K562 (cell line): ENCODE data around the gene LAMB2. TPM values are rescaled to one million over a fixed set of nuclear protein-coding genes. Genes with fewer than 3 reads are reported as not detected.

Source experiments
- ATAC-seq: fragments of 200-7000 bp; cut with Tn5 transposase; 3 replicates; pipeline ENCODE4 v1.9.1; 2020; ENCODE audit warnings: moderate library complexity
- BruUV-seq: library from RNA; stranded (reverse); fragments of 400-500 nt; replicated peaks from 2 replicates; lab custom pipeline; 2021; lab: Mats Ljungman, UMichigan
- CTCF ChIA-PET: fragments of 300-600 bp; formaldehyde crosslinking; extraction: SDS; loops from one replicate; lab custom pipeline; 2021; ENCODE audit warnings: low intra/inter-chr PET ratio; lab: Yijun Ruan, JAX
- POLR2A ChIA-PET: fragments of 300-600, 350-650 bp; sonication (Branson Sonifier 250); formaldehyde crosslinking; extraction: SDS; loops from one replicate; lab custom pipeline; 2021; ENCODE audit warnings: antibody characterized with exemption, inconsistent platforms; lab: Yijun Ruan, JAX
- DNase-seq, 4 experiments: peaks; one replicate each; pipeline versions ENCODE4 v3.0.0 to v3.0.0-alpha.2; 2011 to 2018; ENCODE audit warnings: low spot score in 3 of 4, mixed read lengths in 3 of 4; ENCODE audit errors: extremely low read depth in 1 of 4
- FAIRE-seq: peaks from 2 replicates; lab custom pipeline; 2011; peaks lifted over from hg19 to GRCh38; lab: Jason Lieb, UNC
- H2AFZ ChIP-seq: 2 replicates; pipeline ENCODE4 v1.6.0; 2011; ENCODE audit warnings: low read depth, low read length, control low read depth, inconsistent platforms
- H3K27ac ChIP-seq: fragments of 200-600 bp; 3 replicates; pipeline ENCODE4 v1.8.0; 2011; ENCODE audit warnings: low read depth, mild to moderate bottlenecking, control low read depth, inconsistent platforms, low read length, moderate library complexity, mixed read lengths; ENCODE audit errors: extremely low read depth
- H3K27me3 ChIP-seq, 2 experiments: fragments of 300-600 bp in 1 of 2; 2 replicates in 1 of 2; 3 replicates in 1 of 2; pipeline versions ENCODE4 v1.6.0 to v1.8.0; 2011; ENCODE audit warnings: inconsistent platforms in 2 of 2, low read length in 2 of 2, mild to moderate bottlenecking in 1 of 2, mixed read lengths in 1 of 2, moderate library complexity in 1 of 2; ENCODE audit not compliant: control insufficient read depth in 2 of 2, insufficient read depth in 2 of 2
- H3K36me3 ChIP-seq: fragments of 300-600 bp; 3 replicates; pipeline ENCODE4 v1.8.0; 2011; ENCODE audit warnings: mild to moderate bottlenecking, low read length, inconsistent platforms; ENCODE audit not compliant: control insufficient read depth, insufficient read depth
- H3K4me1 ChIP-seq, 2 experiments: fragments of 200-600 bp in 1 of 2; replicated peaks in 1 of 2; 2 replicates in 1 of 2; 3 replicates in 1 of 2; pipeline versions ENCODE4 v1.5.1 to v1.8.0; 2011; ENCODE audit warnings: inconsistent platforms in 2 of 2, low read length in 2 of 2, mild to moderate bottlenecking in 1 of 2, mixed read lengths in 1 of 2, moderate library complexity in 1 of 2; ENCODE audit not compliant: control insufficient read depth in 2 of 2, insufficient read depth in 2 of 2
- H3K4me2 ChIP-seq: 2 replicates; pipeline ENCODE4 v1.6.1; 2011; ENCODE audit warnings: low read length, control low read depth, inconsistent platforms, mixed read lengths; ENCODE audit not compliant: insufficient read depth
- H3K4me3 ChIP-seq: fragments of 200-600 bp; sonication (generic), shearing (Covaris generic); 2 replicates; pipeline ENCODE4 v1.5.1; 2016; ENCODE audit warnings: control low read depth, inconsistent platforms
- H3K79me2 ChIP-seq: fragments of 200-600 bp; 3 replicates; pipeline ENCODE4 v1.8.0; 2011; ENCODE audit warnings: low read length, inconsistent platforms; ENCODE audit not compliant: control insufficient read depth, insufficient read depth
- H3K9ac ChIP-seq, 2 experiments: 2 replicates each; pipeline versions ENCODE4 v1.6.0 to v1.6.1; 2011; ENCODE audit warnings: low read depth in 2 of 2, low read length in 2 of 2, control low read depth in 1 of 2, inconsistent platforms in 1 of 2, mild to moderate bottlenecking in 1 of 2, mixed read lengths in 1 of 2; ENCODE audit not compliant: insufficient read depth in 1 of 2
- H3K9me1 ChIP-seq: one replicate; pipeline ENCODE4 v1.6.0; 2011; ENCODE audit warnings: inconsistent platforms, mild to moderate bottlenecking, low read length, moderate library complexity; ENCODE audit not compliant: control insufficient read depth, insufficient read depth
- H3K9me3 ChIP-seq: replicated peaks from 2 replicates; pipeline ENCODE4 v1.5.1; 2011; ENCODE audit warnings: low read depth, low read length, inconsistent platforms; ENCODE audit not compliant: control insufficient read depth, insufficient read depth
- H4K20me1 ChIP-seq: replicated peaks from 2 replicates; pipeline ENCODE4 v1.6.1; 2011; ENCODE audit warnings: low read length, inconsistent platforms, mixed read lengths; ENCODE audit not compliant: control insufficient read depth, insufficient read depth
- BMI1 ChIP-seq: fragments of 150-350 bp; IDR thresholded peaks from 2 replicates; pipeline ENCODE4 v1.6.1; 2014; ENCODE audit warnings: low read length
- FOXM1 ChIP-seq, 2 experiments: fragments of 450-650 bp in 1 of 2; sonication (generic) in 1 of 2; formaldehyde crosslinking in 1 of 2; IDR thresholded peaks; 2 replicates each; pipeline versions ENCODE4 v1.6.1 to v1.9.0; 2017 to 2022; ENCODE audit warnings: low read depth in 2 of 2, mild to moderate bottlenecking in 2 of 2, missing genetic modification reagents in 1 of 2, moderate library complexity in 1 of 2
- GATAD2B ChIP-seq: fragments of 450-650 bp; IDR thresholded peaks from 2 replicates; pipeline ENCODE4 v1.6.1; 2017; ENCODE audit warnings: mild to moderate bottlenecking, borderline replicate concordance
- HNRNPUL1 ChIP-seq: fragments of 200-400 bp; formaldehyde crosslinking; IDR thresholded peaks from 2 replicates; pipeline ENCODE4 v1.6.1; 2017; ENCODE audit warnings: low read length
- OTX1 ChIP-seq: fragments of 450-650 bp; formaldehyde crosslinking; IDR thresholded peaks from 2 replicates; pipeline ENCODE4 v1.4.0; 2022; ENCODE audit warnings: mild to moderate bottlenecking
- RNF2 ChIP-seq: sonication (generic); IDR thresholded peaks from 2 replicates; pipeline ENCODE4 v1.6.1; 2016
- SRSF3 ChIP-seq: fragments of 200-400 bp; formaldehyde crosslinking; IDR thresholded peaks from 2 replicates; pipeline ENCODE4 v1.6.1; 2016; ENCODE audit warnings: mild to moderate bottlenecking, low read length, moderate library complexity; ENCODE audit not compliant: insufficient read depth
- STAT5B ChIP-seq: fragments of 250-450 bp; sonication (Bioruptor Pico); IDR thresholded peaks from 2 replicates; pipeline ENCODE4 v1.8.0; 2021; ENCODE audit warnings: mild to moderate bottlenecking, inconsistent platforms
- ZKSCAN8 ChIP-seq: fragments of 200-800 bp; sonication (Bioruptor generic); IDR thresholded peaks from 2 replicates; pipeline ENCODE4 v1.6.1; 2016; ENCODE audit warnings: missing genetic modification characterization, missing compliant biosample characterization
- ZNF175 ChIP-seq: fragments of 200-800 bp; sonication (Bioruptor generic); IDR thresholded peaks from 2 replicates; pipeline ENCODE4 v1.6.1; 2016; ENCODE audit warnings: low read depth, mild to moderate bottlenecking, missing genetic modification characterization, missing compliant biosample characterization
- ZNF316 ChIP-seq: fragments of 450-650 bp; IDR thresholded peaks from 2 replicates; pipeline ENCODE4 v1.6.1; 2016
- ZNF398 ChIP-seq: fragments of 250-450 bp; sonication (Bioruptor Pico); IDR thresholded peaks from 2 replicates; pipeline ENCODE4 v1.8.0; 2021; ENCODE audit warnings: moderate library complexity, mild to moderate bottlenecking, inconsistent platforms
- ZNF507 ChIP-seq: conservative IDR thresholded peaks from 2 replicates; pipeline ENCODE4 v1.6.1; 2017; ENCODE audit warnings: missing genetic modification characterization, missing compliant biosample characterization
- WGBS: fragments of 100-300 bp; shearing (Covaris generic); methylation state at CpG from one replicate; pipeline ENCODE4 v1.1.6; 2016; ENCODE audit warnings: low coverage, mixed read lengths; ENCODE audit not compliant: insufficient coverage; ENCODE audit errors: missing lambda C conversion rate; 5-methylcytosine and 5-hydroxymethylcytosine counted together
- in situ Hi-C: fragments of 300-500 bp; cut with MboI; formaldehyde crosslinking; loops from 4 replicates; pipeline ENCODE4 v1.15.0; 2018; ENCODE audit warnings: inconsistent platforms, mixed read lengths
- intact Hi-C: fragments of 100-400 bp; cut with micrococcal nuclease; formaldehyde crosslinking; loops from 2 replicates; pipeline ENCODE4 v1.14.2; 2022
- polyA plus RNA-seq, 8 experiments: library from polyadenylated mRNA; depleted of rRNA in 4 of 8; stranded (reverse) in 5 of 8; unstranded in 3 of 8; fragments of >200 nt; fragmentation: Nextera tagmentation in 2 of 8; fragmentation: Illumina TruSeq in 1 of 8; extraction: Ambion mirVana in 2 of 8; extraction: Trizol in 1 of 8; gene quantifications; 2 replicates each; pipeline versions ENCODE4 v1.2.1 to v1.2.3, GENCODE V29; 2011 to 2014; ENCODE audit warnings: inconsistent platforms in 1 of 8, missing spikeins in 1 of 8
- total RNA-seq, 7 experiments: library from RNA; depleted of rRNA in 6 of 7; stranded (reverse); fragments of >200 nt in 6 of 7; fragmentation: Illumina TruSeq in 2 of 7; extraction: Trizol in 2 of 7; gene quantifications; 2 replicates each; pipeline versions ENCODE4 v1.2.1 to v1.2.3, GENCODE V29; 2011 to 2021; ENCODE audit warnings: low replicate concordance in 1 of 7

Gene LAMB2
- total and polyA plus RNA-seq, 9 of the 15 experiments (the other 6 are each of a cell fraction or from before 2014, with no cell fraction given) = 1.4 to 26.0 (median 16.2) TPM

DNA sequence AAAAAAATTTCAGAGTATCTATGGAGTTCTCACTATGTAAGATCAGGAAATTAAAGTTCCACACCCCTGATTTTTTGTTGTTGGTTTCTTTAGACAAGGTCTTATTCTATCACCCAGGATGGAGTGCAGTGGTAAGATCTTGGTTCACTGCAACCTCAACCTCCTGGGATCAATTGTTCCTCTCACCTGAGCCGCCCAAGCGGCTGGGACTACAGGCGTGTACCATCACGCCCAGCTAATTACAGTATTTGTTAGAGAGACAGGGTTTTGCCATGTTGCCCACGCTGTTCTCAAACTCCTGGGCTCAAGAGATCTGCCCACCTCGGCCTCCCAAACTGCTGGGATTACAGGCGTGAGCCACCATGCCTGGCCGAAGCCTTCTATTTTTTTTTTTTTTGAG is 51.4 kb downstream of the LAMB2 start (continued):
- TF ChIP-seq ZNF175 (no peak), ZNF507 (tag) (no peak), ZNF316 (no peak)

DNA sequence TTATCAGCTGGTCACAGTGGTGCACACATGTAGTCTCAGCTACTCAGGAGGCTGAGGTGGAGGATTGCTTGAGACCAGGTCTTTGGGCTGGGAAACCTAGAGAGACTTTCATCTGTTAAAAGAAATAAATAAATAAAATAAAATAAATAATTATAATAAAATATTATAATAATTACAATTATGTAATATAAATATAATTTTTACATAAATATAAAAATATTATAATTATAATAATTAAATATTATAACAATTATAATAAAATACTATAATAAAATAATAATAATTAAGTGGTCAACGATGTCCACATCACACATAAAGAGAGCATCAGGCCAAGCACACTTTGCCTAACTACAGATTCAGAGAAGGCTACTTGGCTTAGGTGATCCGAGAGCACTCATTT is 53.6 kb downstream of the LAMB2 start:
- no TSS peak for BruUV-seq
- Histone ChIP-seq H3K4me2 (no peak overlapping the region), H3K79me2 (peaks cover 58% of the 10 kb centered on the region), H3K9ac (no peak overlapping the region), H3K9me3 (no peaks in the 10 kb centered on the region), H3K4me3 (no peak overlapping the region), H2AFZ (no peak overlapping the region), H3K36me3 (peaks cover 46% of the 10 kb centered on the region; the same call in 2 of the 3 replicates), H3K27me3 (no peaks in the 10 kb centered on the region), H3K9me1 (no peaks in the 10 kb centered on the region), H3K4me1 (no peaks in the 10 kb centered on the region), H3K27ac (no peak overlapping the region), H4K20me1 (no peaks in the 10 kb centered on the region)
- in situ Hi-C loops = no loop called here
- FAIRE-seq (no peak), DNase-seq (no peak), ATAC-seq (no peak)
- WGBS = 96% methylated on average over 2 of the region's 2 CpGs
- POLR2A ChIA-PET = no interaction called here
- intact Hi-C loops = no loop called here
- TF ChIP-seq SRSF3 (no peak), BMI1 (no peak), ZKSCAN8 (CRISPR knock-in tag) (no peak), GATAD2B (no peak), RNF2 (no peak), ZNF398 (no peak), STAT5B (CRISPR knock-in tag) (no peak), HNRNPUL1 (no peak), FOXM1 (IDR thresholded peaks at IDR 0.05; ENCODE audit: low read depth) (no peak), FOXM1 (CRISPR knock-in tag; IDR thresholded peaks at IDR 0.05; ENCODE audit: low read depth) (no peak), OTX1 (CRISPR knock-in tag) (no peak)
- CTCF ChIA-PET = no interaction called here
